ENCODE results near the gene CALN1. TPM values are rescaled to one million over a fixed set of nuclear protein-coding genes. Genes with fewer than 3 reads are reported as not detected.

CALN1 gene
- total and polyA plus RNA-seq, 9 donors = under 0.01 to 0.18 (median 0.13) TPM; not detected in 2

DNA sequence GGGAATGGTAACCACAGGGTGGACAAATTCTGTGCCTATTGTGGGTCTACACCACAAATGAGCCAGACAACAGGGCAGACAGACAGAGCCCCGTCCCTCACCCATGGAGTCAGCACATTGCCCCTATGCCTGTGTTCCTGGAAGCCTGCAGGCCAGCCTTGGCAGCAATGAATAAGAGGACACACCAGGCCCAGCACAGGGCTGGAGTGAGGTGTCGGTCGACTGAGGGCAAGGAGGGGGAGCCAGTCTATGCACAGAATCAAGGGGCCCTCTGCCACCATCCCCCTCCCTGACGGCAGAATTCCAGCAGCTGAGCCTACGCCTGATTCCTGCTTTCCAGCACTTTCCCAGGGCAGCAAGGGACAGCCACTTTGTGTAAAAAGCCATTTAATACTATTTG is 98.2 kb downstream of the CALN1 start:
- Histone ChIP-seq H3K4me1 (ENCODE audit: insufficient read depth) (no peaks in the 10 kb centered on the region), H3K9me3 (no peaks in the 10 kb centered on the region), H3K27me3 (no peaks in the 10 kb centered on the region), H3K4me3 (no peak overlapping the region), H3K27ac (no peak overlapping the region), H3K36me3 (no peaks in the 10 kb centered on the region)
- intact Hi-C loops (cut with DNase I) = no loop called here
- 67 to 73% (median 69%) methylated on average over 5 of the region's 5 CpGs for WGBS, 3 donors
- TF ChIP-seq POLR2A (IDR thresholded peaks at IDR 0.05) = no peak
- no peak for TF ChIP-seq EP300 (IDR thresholded peaks at IDR 0.05)
- no peak for TF ChIP-seq CTCF (IDR thresholded peaks at IDR 0.05)
- DNase-seq = no peak

DNA sequence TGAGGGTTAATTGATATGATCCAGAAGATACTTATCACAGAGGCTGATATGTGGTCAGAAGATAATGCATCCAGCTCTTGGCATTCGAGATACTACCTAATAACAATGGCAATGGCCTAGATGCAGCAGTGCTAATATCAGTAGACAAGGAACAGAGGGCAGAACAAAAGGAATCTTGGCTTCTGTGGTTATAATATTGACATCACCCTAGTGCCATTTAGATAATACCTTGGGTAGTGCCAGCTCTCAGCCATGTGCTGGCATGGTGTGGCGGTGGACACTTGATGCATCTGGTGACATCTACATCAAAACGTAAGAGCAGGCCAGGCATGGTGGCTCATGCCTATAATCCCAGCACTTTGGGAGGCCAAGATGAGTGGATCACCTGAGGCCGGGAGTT is 101.8 kb downstream of the CALN1 start:
- no peak for DNase-seq
- no peaks in the 10 kb centered on the region for H3K9me3 ChIP-seq
- no peak overlapping the region for H3K27ac ChIP-seq
- no peak for TF ChIP-seq POLR2A (IDR thresholded peaks at IDR 0.05)
- TF ChIP-seq EP300 (IDR thresholded peaks at IDR 0.05) = no peak
- no peak for TF ChIP-seq CTCF (IDR thresholded peaks at IDR 0.05)
- WGBS, 3 donors = 87 to 96% (median 91%) methylated on average over 4 of the region's 4 CpGs
- intact Hi-C loops (cut with DNase I) = no loop called here
- no peak overlapping the region for H3K4me3 ChIP-seq
- H3K36me3 ChIP-seq = no peaks in the 10 kb centered on the region
- no peaks in the 10 kb centered on the region for H3K4me1 ChIP-seq (ENCODE audit: insufficient read depth)
- no peaks in the 10 kb centered on the region for H3K27me3 ChIP-seq

DNA sequence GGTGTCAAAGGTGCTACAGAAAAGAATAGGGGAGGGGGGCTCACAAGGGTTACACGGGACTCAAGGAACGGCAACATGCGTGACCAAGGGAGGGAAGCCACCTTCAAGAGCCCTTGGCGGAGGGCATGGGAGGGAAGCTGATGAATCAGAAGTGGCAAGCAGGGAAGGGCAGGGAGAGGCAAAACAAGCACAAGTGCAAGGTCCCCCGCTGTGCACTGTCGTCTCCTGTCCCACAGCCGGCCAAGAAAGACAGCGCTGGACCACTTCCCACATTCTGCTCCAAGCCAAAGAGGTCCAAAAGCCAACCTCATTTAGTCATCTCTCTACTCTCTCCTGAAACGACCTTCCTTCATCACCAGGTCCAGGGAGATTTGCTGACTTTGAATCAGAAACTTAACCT is 102.7 kb downstream of the CALN1 start:
- H3K4me3 ChIP-seq = no peak overlapping the region
- H3K27me3 ChIP-seq = no peaks in the 10 kb centered on the region
- H3K36me3 ChIP-seq = no peaks in the 10 kb centered on the region
- 83 to 86% (median 83%) methylated on average over 9 of the region's 9 CpGs for WGBS, 3 donors
- no peaks in the 10 kb centered on the region for H3K4me1 ChIP-seq (ENCODE audit: insufficient read depth)
- no peak for TF ChIP-seq POLR2A (IDR thresholded peaks at IDR 0.05)
- TF ChIP-seq CTCF (IDR thresholded peaks at IDR 0.05) = no peak
- no peak for TF ChIP-seq EP300 (IDR thresholded peaks at IDR 0.05)
- H3K9me3 ChIP-seq = no peaks in the 10 kb centered on the region
- intact Hi-C loops (cut with DNase I) = no loop called here
- no peak for DNase-seq
- no peak overlapping the region for H3K27ac ChIP-seq

DNA sequence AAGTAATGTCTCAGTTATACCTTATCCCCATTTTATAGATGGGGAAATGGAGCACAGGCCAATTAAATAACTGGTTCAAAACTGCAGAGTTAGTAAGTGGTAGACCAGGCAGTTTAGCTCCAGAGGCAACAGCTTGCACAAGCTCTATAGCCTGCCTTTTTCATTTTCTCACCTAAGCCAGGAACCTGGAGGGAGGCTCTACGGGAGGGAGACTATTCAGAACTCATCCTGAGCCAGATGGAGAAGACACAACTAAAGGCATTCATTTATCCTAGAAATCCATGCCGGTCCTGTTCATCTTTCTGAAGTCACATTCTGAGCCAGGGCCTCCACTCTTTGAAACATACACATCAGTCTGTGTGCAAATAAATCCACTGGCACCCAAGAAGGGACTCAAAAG is 103.2 kb downstream of the CALN1 start:
- no peaks in the 10 kb centered on the region for H3K27me3 ChIP-seq
- intact Hi-C loops (cut with DNase I) = no loop called here

More for the DNA sequence above, 103.2 kb downstream of the CALN1 start:
- 77 to 92% (median 82%) methylated on average over 2 of the region's 2 CpGs for WGBS, 3 donors
- TF ChIP-seq POLR2A (IDR thresholded peaks at IDR 0.05) = no peak
- TF ChIP-seq CTCF (IDR thresholded peaks at IDR 0.05) = no peak
- TF ChIP-seq EP300 (IDR thresholded peaks at IDR 0.05) = no peak
- H3K9me3 ChIP-seq = no peaks in the 10 kb centered on the region
- no peaks in the 10 kb centered on the region for H3K36me3 ChIP-seq
- H3K4me3 ChIP-seq = no peak overlapping the region
- DNase-seq = no peak
- no peaks in the 10 kb centered on the region for H3K4me1 ChIP-seq (ENCODE audit: insufficient read depth)
- H3K27ac ChIP-seq = no peak overlapping the region

All from ovary (tissue), 9 donors.